HCT116 (cell line): ENCODE measurements around the gene ARAP1. TPM values are rescaled to one million over a fixed set of nuclear protein-coding genes. Genes with fewer than 3 reads are reported as not detected.

ENCODE experiments used
- ATAC-seq: fragments of 200-7000 bp; cut with Tn5 transposase; 2 replicates; pipeline ENCODE4 v1.9.1; 2020; ENCODE audit warnings: mild to moderate bottlenecking, moderate library complexity
- BruUV-seq: library from RNA; stranded (reverse); fragments of 400-500 nt; replicated peaks from 2 replicates; lab custom pipeline; 2021; lab: Mats Ljungman, UMichigan
- CTCF ChIA-PET: fragments of 300-600 bp; sonication (Branson Sonifier 250); formaldehyde crosslinking; loops from one replicate; lab custom pipeline; 2021; ENCODE audit warnings: antibody characterized with exemption; lab: Charles Lee
- POLR2A ChIA-PET: fragments of 300-600, 350-600 bp; sonication (Branson Sonifier 250); formaldehyde crosslinking; loops from one replicate; lab custom pipeline; 2021; ENCODE audit warnings: antibody characterized with exemption; lab: Charles Lee
- RAD21 ChIA-PET, 2 experiments: fragments of 300-600 bp; sonication (Branson Sonifier 250); formaldehyde crosslinking; loops; one replicate each; lab custom pipeline; 2023; ENCODE audit warnings: low total read pairs in 2 of 2; ENCODE audit not compliant: uncharacterized antibody in 2 of 2, unreplicated experiment in 2 of 2, low non-redundant PET in 1 of 2; lab: Charles Lee
- DNase-seq: peaks from one replicate; pipeline ENCODE4 v3.0.0-alpha.2; 2010; ENCODE audit warnings: low read depth, low spot score
- H2AFZ ChIP-seq: fragments of 200-600 bp; shearing (Covaris generic), sonication (generic); 2 replicates; pipeline ENCODE4 v1.6.1; 2017; ENCODE audit warnings: low read depth, mixed run types, mixed read lengths, antibody characterized with exemption, low read length; ENCODE audit not compliant: poor library complexity, severe bottlenecking
- H3K27ac ChIP-seq: 2 replicates; pipeline ENCODE4 v1.5.1; 2012; ENCODE audit warnings: low read depth, low read length
- H3K27me3 ChIP-seq: fragments of 200-600 bp; sonication (generic); 2 replicates; pipeline ENCODE4 v1.6.1; 2016; ENCODE audit warnings: mixed run types, low read length, mixed read lengths; ENCODE audit not compliant: insufficient read depth
- H3K36me3 ChIP-seq, 2 experiments: fragments of 200-500 bp in 1 of 2; fragments of 200-600 bp in 1 of 2; sonication (Bioruptor generic) in 1 of 2; sonication (generic) in 1 of 2; 2 replicates each; pipeline versions ENCODE4 v1.5.1 to v1.6.1; 2014 to 2016; ENCODE audit warnings: low read length in 2 of 2, inconsistent platforms in 1 of 2, mixed read lengths in 1 of 2, mixed run types in 1 of 2; ENCODE audit not compliant: insufficient read depth in 2 of 2, control insufficient read depth in 1 of 2
- H3K4me1 ChIP-seq, 2 experiments: fragments of 200-600 bp in 1 of 2; sonication (generic) in 1 of 2; 2 replicates each; pipeline versions ENCODE4 v1.5.1 to v1.6.1; 2012 to 2017; ENCODE audit warnings: low read length in 2 of 2, inconsistent platforms in 1 of 2, mild to moderate bottlenecking in 1 of 2, mixed read lengths in 1 of 2, mixed run types in 1 of 2, moderate library complexity in 1 of 2; ENCODE audit not compliant: insufficient read depth in 2 of 2, control insufficient read depth in 1 of 2
- H3K4me2 ChIP-seq: fragments of 200-600 bp; sonication (generic); 2 replicates; pipeline ENCODE4 v1.6.1; 2017; ENCODE audit warnings: mixed run types, low read length, mixed read lengths
- H3K4me3 ChIP-seq, 2 experiments: fragments of 200-600 bp in 1 of 2; sonication (generic) in 1 of 2; replicated peaks in 1 of 2; 2 replicates each; pipeline ENCODE4 v1.5.1; 2011 to 2016; ENCODE audit warnings: low read length in 2 of 2, control low read depth in 1 of 2, low read depth in 1 of 2, mild to moderate bottlenecking in 1 of 2, mixed read lengths in 1 of 2, mixed run types in 1 of 2
- H3K79me2 ChIP-seq: fragments of 200-600 bp; sonication (generic); 2 replicates; pipeline ENCODE4 v1.6.1; 2017; ENCODE audit warnings: mild to moderate bottlenecking, mixed run types, low read length, moderate library complexity, mixed read lengths; ENCODE audit not compliant: insufficient read depth
- H3K9ac ChIP-seq: fragments of 200-600 bp; sonication (generic); 2 replicates; pipeline ENCODE4 v1.6.1; 2016; ENCODE audit warnings: low read length, mixed read lengths
- H3K9me2 ChIP-seq: fragments of 200-600 bp; sonication (generic), shearing (Covaris generic); 2 replicates; pipeline ENCODE4 v1.6.1; 2017; ENCODE audit warnings: mixed run types, mild to moderate bottlenecking, moderate library complexity; ENCODE audit not compliant: insufficient read depth
- H3K9me3 ChIP-seq, 2 experiments: fragments of 200-500 bp in 1 of 2; fragments of 200-600 bp in 1 of 2; sonication (Bioruptor generic) in 1 of 2; sonication (generic) in 1 of 2; 2 replicates each; pipeline ENCODE4 v1.6.1; 2014 to 2017; ENCODE audit warnings: low read length in 2 of 2, mixed read lengths in 2 of 2, inconsistent platforms in 1 of 2, low read depth in 1 of 2, mild to moderate bottlenecking in 1 of 2, mixed run types in 1 of 2, moderate library complexity in 1 of 2; ENCODE audit not compliant: control insufficient read depth in 1 of 2, insufficient read depth in 1 of 2
- H4K20me1 ChIP-seq: fragments of 200-600 bp; sonication (generic), shearing (Covaris generic); 2 replicates; pipeline ENCODE4 v1.6.1; 2017; ENCODE audit warnings: mixed run types, mild to moderate bottlenecking, moderate library complexity; ENCODE audit not compliant: insufficient read depth
- EGR1 ChIP-seq: IDR thresholded peaks from 2 replicates; pipeline ENCODE4 v1.6.1; 2012; ENCODE audit warnings: low read depth
- FOSL1 ChIP-seq: IDR thresholded peaks from 2 replicates; pipeline ENCODE4 v1.6.1; 2012; ENCODE audit warnings: low read depth
- POLR2AphosphoS5 ChIP-seq: IDR thresholded peaks from 2 replicates; pipeline ENCODE4 v1.6.1; 2011; ENCODE audit warnings: mild to moderate bottlenecking, low read depth, low read length, moderate library complexity
- ZFX ChIP-seq: fragments of 450-650 bp; IDR thresholded peaks from 2 replicates; pipeline ENCODE4 v1.6.1; 2017
- intact Hi-C: fragments of 100-400 bp; cut with micrococcal nuclease; formaldehyde crosslinking; loops from 2 replicates; pipeline ENCODE4 v1.10.0; 2022
- total RNA-seq: library from RNA; stranded (reverse); gene quantifications from one replicate; pipeline ENCODE4 v1.2.1, GENCODE V29; 2021; ENCODE audit not compliant: unreplicated experiment
- TF ChIP-seq, protein P1 (sequence below), 3 experiments: fragments of 200-600 bp in 1 of 3; sonication (generic) in 1 of 3; IDR thresholded peaks in 2 of 3; conservative IDR thresholded peaks in 1 of 3; 2 replicates each; pipeline ENCODE4 v1.5.1; 2012 to 2017; ENCODE audit warnings: low read depth in 2 of 3, low read length in 2 of 3, antibody characterized with exemption in 1 of 3, borderline replicate concordance in 1 of 3, control low read depth in 1 of 3, mild to moderate bottlenecking in 1 of 3, mixed read lengths in 1 of 3, mixed run types in 1 of 3, moderate library complexity in 1 of 3; ENCODE audit not compliant: insufficient read depth in 1 of 3
- TF ChIP-seq, protein P2 (sequence below): IDR thresholded peaks from 2 replicates; pipeline ENCODE4 v1.6.1; 2011; ENCODE audit warnings: mild to moderate bottlenecking, low read length, moderate library complexity; ENCODE audit not compliant: insufficient replicate concordance; ENCODE audit errors: extremely low read depth

Gene ARAP1
- total RNA-seq, 1 experiment from 2014 or later: 57.4 TPM

DNA sequence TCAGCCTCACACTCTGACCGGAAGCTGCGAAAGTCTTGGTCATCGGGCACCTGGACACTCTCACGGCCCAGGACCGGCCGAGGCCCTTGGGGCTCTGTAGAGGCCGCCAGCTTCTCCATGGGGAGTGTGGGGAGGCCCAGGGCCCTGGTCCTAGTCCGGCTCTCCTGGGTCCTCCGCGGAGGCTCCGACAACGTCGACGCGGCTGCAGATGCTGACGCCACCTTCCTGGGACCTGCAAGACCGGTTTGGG, 28.8 kb upstream of the ARAP1 start:
- DNase-seq: no peak
- H3K27me3 ChIP-seq: no peaks in the 10 kb centered on the region
- intact Hi-C loops: no loop called here
- H3K9ac ChIP-seq: peak overlapping the region; percentile 73
- CTCF ChIA-PET: interaction anchor here (2.5 kb wide), 1 partner anchor 13 kb away, joined by 21 read pairs; the partner anchor contains the start of gene STARD10
- no peaks in the 10 kb centered on the region for H3K9me2 ChIP-seq
- H3K79me2 ChIP-seq: no peaks in the 10 kb centered on the region
- peaks cover 12 to 49% of the 10 kb centered on the region in 2 experiments for H3K4me1 ChIP-seq
- ATAC-seq: peak; percentile 37
- no peaks in the 10 kb centered on the region for H4K20me1 ChIP-seq
- H3K27ac ChIP-seq: peak overlapping the region; percentile 44; the same call in 1 of the 2 replicates
- H3K4me3 ChIP-seq: peak overlapping the region; percentile 59 to 79
- no peaks in the 10 kb centered on the region for H3K9me3 ChIP-seq
- TF ChIP-seq ZFX (no peak), POLR2AphosphoS5 (peak; percentile 27; the same call in 1 of the 2 replicates), FOSL1 (no peak), EGR1 (no peak)
- TF ChIP-seq, protein P1, sequence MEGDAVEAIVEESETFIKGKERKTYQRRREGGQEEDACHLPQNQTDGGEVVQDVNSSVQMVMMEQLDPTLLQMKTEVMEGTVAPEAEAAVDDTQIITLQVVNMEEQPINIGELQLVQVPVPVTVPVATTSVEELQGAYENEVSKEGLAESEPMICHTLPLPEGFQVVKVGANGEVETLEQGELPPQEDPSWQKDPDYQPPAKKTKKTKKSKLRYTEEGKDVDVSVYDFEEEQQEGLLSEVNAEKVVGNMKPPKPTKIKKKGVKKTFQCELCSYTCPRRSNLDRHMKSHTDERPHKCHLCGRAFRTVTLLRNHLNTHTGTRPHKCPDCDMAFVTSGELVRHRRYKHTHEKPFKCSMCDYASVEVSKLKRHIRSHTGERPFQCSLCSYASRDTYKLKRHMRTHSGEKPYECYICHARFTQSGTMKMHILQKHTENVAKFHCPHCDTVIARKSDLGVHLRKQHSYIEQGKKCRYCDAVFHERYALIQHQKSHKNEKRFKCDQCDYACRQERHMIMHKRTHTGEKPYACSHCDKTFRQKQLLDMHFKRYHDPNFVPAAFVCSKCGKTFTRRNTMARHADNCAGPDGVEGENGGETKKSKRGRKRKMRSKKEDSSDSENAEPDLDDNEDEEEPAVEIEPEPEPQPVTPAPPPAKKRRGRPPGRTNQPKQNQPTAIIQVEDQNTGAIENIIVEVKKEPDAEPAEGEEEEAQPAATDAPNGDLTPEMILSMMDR (IDR thresholded peaks at IDR 0.05 in 2 of 3, conservative IDR thresholded peaks at IDR 0.05 in 1 of 3; ENCODE audit: borderline replicate concordance in 1 of 3, insufficient read depth in 1 of 3, low read depth in 2 of 3, low read length in 2 of 3): no peak
- TF ChIP-seq, protein P2, sequence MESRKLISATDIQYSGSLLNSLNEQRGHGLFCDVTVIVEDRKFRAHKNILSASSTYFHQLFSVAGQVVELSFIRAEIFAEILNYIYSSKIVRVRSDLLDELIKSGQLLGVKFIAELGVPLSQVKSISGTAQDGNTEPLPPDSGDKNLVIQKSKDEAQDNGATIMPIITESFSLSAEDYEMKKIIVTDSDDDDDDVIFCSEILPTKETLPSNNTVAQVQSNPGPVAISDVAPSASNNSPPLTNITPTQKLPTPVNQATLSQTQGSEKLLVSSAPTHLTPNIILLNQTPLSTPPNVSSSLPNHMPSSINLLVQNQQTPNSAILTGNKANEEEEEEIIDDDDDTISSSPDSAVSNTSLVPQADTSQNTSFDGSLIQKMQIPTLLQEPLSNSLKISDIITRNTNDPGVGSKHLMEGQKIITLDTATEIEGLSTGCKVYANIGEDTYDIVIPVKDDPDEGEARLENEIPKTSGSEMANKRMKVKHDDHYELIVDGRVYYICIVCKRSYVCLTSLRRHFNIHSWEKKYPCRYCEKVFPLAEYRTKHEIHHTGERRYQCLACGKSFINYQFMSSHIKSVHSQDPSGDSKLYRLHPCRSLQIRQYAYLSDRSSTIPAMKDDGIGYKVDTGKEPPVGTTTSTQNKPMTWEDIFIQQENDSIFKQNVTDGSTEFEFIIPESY: no peak
- BruUV-seq: no TSS peak
- POLR2A ChIA-PET: no interaction called here
- no peaks in the 10 kb centered on the region for H3K36me3 ChIP-seq
- RAD21 ChIA-PET: no interaction called here
- peak overlapping the region; percentile 99 for H3K4me2 ChIP-seq
- no peak overlapping the region for H2AFZ ChIP-seq
